GM18520 (cell line): ENCODE measurements around the gene PAPPA.

ENCODE experiments used
- ATAC-seq: cut with Tn5 transposase; IDR thresholded peaks from one replicate; pipeline ENCODE4 v1.9.1; 2021; ENCODE audit not compliant: unreplicated experiment

Gene PAPPA

DNA sequence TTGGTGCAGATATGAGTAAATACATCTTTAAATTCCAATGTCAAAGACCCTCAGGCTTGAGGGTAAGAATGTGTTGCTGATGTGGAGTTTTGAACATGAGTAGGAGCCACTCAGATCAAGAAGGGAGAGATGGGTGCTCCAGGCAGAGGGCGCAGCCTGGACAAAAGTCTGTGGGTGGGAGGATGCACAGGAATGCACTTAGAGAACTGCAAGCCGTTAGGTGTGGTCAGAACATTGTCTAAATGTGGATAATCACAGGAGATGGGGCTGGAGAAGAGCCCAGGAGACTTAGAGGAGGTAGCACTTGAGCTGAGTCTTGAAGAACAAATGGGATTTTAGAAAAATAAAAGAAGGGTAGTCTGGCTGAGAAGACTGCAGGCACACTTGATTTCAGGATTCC is 255.5 kb downstream of the PAPPA start:
- no peak for ATAC-seq

DNA sequence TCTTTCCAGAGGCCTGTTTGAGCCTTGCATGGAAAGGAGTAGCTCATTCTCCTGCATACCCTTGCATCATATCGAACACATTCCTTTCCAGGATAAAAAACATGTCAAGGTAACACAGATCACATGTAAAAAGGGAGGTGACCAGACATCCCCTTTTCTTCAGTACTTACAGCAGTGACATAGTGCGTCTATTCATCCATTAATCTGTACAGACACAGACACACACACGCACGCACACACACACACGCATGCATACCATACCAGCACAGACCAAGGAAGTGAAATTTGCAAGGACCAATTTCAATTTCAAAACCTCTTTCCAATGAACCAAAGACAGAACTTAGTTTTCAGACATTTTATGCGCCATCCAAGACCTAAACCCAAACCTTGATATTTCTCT is 256.0 kb downstream of the PAPPA start:
- no peak for ATAC-seq

DNA sequence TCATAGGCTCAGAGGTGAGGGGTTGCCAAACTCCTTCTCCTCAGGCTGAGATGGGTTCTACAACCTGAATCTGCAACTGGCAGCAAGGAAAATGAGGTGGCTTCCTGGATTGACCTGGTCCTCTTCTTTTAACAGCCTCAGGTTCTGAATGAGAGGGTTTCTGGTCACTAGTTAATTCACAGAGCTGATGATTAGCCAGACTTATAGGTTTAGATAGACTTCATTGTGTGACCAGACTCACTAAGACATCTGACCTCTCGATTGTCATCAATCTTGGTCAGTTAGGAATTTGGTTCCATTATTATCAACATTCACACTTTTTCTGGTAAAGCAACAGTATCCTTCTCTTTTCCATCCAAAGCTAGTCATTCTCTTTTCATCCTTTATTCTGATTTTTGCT is 257.9 kb downstream of the PAPPA start:
- ATAC-seq, result no peak

DNA sequence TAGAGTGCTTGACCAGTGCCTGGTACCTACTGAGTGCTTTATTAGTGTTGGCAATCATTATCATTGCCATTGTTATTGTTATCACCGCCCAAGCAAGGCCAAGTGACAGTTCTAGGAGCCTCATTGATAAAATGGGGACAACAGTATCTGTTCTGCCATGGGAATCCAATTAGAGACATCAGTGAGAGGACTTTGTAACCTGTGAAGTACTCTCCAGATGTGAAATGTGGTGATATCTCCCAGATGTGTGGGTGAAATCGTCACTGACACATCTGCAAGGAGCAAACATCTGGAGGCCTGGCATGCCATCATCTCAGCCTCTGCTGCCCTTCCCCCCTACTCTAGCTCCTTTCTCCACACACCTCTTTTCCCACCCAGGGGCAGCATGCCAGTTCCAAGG is 260.8 kb downstream of the PAPPA start:
- no peak for ATAC-seq

DNA sequence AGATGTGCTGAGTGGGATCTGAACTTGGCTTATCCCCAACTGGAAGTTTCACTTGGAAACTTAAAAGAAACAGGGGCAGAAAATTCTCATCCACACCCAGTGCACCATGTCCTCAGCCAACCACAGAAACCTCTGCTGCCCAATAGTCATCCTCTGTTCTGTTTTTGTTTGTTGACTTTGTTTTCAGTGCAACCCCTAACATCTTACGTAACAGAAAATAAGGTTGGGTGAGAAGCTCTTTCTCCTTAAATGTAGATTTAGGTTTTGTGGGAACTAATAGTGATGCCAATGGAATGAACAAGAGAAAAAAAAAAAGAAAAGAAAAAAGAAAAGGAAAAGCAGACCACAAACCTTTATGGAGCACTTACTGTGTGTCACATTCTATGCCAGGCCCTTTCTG is 262.8 kb downstream of the PAPPA start:
- no peak for ATAC-seq

DNA sequence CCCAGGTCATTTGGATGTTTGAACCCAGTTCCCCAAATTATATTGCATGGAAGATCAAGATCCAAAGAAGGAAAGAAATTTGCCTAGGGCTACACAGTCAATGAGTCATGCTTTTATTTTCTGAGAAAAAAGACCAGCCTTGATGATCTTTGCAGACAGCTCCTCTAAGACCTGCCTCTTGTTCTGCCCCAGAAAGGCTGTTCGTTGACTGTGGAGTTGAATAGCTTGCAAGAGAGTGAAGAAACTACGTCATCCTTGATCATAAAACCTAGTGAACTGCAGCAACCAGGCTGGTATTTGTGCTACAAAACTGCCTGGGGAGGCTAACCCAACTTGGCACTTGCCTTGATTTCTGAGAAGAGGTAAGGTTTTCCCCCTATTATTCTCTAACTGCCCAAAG is 263.9 kb downstream of the PAPPA start:
- no peak for ATAC-seq

DNA sequence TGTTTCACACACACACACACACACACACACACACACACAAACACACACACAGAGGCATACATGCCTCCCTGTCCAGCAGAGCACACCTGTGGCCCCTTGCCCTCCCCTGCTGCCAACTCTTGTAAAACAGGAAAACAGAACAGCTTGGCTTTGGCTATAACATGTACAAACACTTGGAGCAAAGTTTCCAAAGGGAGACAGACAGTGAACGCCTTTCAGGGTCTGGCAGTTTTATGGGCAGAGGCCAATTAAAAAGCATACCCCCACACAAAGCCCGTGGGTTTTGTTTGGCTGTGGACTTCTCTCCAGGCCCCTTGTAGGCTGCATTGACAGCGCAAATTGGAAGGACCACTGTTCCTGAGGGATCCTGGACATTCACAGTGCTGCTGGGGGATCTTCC is 265.6 kb downstream of the PAPPA start:
- no peak for ATAC-seq

DNA sequence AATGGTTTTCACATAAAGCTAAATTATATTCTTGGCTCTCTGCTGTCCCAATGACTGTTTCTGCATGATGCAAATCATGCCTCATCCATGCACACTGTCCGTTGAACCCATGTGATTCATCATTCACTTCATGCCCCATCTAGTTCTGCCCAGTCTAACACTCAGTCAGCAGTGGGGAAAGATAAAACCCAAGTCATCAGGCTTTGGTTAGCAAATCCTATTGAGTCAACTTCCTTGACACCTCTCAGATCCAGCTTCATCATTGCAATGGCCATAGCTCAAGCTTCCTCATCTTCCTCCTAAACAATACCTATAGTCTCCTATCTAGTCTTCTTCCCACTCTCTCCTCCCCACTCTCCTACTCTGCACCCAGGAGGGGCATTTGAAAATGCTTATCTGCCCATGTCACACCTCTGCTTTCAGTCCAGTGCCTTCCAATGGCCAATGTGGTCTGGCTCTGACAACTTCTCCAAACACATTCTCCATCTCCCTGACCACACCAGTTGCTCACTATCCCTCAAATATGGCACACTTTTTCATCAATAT is 267.5 kb downstream of the PAPPA start:
- no peak for ATAC-seq

DNA sequence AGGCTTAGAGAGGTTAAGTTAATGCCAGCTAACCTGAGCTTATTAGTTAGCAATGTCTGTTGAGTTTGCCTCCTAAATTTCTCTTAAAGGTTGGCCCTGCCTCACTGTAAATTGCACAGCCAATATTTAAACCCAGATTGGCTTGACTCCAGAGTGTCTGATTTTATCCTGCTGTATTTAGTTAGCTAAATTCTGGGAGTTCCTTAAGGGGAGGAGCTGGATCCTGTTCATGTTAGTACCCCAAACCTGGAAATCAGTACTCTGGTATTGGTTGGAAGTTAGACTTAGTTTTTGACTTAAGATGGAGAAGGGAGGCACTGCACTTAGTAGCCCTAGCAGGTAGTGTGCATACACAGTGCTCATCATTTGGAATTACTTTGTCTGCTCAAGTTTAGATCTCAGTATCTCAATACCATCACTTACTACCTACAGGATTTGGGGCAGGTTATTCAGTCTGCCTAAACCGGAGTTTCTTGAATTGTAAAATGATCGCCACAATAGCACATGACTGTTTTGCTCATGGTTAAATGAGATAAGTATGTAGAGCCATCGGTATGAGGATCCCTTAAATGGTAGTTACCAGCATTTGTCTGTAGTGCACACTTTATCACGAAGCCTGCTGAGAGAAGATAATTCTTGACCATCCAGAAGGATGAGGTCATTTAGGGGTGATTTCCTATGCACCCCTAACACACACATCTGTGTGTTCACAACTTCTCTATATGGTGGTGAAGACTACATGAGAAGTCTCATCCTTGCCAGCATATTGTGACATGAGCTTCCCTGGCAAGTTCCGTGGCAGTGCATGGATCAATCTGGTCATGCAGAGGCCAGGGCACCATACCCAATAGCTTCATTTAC is 268.8 kb downstream of the PAPPA start:
- ATAC-seq, result no peak

DNA sequence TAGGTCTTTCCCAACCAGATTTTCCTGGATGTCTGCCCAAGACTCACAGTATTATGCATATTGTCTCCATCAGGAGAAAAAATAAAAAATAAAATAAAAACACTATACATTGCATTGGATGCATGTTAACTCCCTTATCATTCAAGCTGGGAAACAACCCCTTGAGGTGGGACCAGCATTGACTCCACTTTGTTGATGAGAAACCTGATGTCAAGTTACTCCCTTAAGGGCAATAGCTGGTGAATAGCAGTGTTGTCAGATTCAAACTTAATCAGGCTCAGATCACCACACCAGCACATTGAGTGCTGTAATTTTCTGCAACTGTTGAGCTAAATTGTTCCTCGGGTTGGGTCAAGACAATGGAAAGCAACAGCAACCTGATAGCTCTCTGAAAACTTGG is 269.6 kb downstream of the PAPPA start:
- no peak for ATAC-seq

DNA sequence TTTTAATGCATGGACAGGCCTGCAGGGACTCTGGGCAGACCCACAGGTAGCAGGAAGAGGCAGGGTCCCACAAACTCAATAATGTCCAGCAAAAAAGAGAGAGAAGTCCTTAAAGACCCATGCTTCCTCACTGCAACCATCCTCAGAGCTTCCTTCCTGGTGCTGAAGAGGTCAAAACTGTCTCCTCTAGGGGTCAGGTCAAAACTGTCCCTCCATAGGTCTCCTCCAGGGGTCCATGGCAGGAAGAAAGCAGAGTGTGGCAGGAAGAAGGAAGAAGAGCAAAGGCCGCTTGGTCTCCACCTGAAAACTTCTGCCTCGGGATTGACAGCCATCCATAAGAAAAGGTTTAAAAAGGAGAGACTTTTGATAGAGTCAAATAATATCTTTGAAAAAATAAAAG is 271.7 kb downstream of the PAPPA start:
- no peak for ATAC-seq

DNA sequence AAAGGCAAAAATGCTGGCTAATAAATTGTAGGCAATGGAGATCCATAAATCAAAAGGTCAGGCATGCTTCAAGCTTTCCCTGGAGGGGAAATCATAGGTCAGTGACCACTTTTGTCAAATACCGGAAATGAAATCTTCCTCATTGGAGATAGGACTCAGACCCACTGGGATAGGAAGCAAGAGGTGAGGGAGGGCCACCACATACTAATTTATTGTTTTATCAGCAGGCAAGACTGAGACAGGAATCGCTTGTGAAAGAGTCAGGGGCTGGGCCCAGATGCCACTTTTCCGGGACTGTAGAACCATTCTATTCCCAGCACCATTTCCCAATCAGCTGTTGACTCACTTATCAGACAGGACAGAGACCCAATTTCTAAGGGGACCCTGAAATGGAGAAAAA is 277.3 kb downstream of the PAPPA start:
- ATAC-seq, result no peak

DNA sequence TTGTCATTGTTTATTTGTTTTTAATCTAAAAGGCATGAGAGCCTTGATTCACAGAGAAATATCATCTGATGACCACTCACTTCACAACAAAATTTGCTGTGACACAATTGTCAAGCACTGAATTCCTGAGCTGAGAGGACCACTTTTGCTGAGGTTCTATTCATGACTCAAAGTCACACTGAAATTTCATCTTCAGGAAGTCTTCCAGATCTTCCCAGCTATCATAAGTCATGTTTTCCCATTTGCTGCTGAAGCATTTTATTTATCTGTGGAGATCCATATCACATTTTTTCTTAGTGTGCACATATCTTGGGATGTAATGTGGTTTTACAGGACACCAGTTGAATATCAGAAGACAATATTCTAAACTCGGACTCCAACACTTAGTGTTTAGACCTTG is 278.5 kb downstream of the PAPPA start:
- ATAC-seq, result no peak

DNA sequence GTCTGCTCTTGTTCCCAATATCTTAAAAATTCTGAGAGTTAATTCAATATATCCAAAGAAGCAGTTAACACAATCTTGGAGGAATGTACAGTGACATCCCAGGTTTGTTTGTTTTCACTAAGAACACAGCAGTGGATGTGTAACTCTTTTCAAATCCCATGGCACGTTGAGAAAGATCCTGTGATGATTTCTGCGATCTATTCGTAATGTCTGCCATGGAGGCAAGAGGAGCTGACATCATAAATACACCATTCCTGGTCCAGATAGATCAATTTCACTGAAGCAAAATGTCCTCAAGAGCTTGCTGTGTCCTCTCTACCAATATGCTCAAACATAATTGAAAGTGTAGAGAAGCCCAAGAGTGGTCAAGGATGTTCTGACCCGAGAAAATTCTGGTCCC is 280.7 kb downstream of the PAPPA start:
- no peak for ATAC-seq

DNA sequence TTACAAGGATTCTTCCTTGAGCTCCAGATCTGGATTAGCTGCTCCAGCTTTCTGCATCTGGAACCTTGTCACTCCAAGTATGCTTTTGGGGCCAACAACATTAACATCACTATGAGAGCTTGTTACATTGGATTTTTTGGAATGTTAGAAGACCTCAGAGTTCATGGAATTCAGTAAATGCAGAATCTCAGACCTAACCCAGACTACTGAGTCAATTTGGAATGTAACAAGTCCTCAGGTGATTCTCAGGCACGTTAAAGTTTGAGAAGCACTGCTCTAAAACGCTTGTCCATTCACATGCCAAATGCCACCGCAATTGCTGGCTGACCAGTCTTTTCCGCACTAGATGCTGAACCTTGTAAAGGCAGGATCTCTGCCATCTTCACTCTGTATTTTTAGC is 282.1 kb downstream of the PAPPA start:
- no peak for ATAC-seq

DNA sequence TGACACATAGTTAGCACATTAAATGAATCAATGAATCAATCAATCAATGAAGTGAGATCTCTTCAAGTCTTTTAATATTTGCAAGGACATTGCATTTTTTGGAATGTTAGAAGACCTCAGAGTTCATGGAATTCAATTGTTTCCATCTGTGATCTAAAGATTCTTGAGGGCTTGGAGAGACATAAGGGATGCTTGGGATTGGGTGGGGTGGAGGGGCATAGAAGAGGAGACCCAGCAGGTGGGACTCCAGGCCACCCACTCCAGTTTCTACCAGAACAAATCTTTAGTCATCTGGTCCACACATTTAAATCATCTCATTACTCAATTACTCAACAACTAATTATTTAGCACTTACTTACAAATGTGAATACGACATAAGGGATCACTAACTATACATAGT is 282.5 kb downstream of the PAPPA start:
- ATAC-seq, result no peak

DNA sequence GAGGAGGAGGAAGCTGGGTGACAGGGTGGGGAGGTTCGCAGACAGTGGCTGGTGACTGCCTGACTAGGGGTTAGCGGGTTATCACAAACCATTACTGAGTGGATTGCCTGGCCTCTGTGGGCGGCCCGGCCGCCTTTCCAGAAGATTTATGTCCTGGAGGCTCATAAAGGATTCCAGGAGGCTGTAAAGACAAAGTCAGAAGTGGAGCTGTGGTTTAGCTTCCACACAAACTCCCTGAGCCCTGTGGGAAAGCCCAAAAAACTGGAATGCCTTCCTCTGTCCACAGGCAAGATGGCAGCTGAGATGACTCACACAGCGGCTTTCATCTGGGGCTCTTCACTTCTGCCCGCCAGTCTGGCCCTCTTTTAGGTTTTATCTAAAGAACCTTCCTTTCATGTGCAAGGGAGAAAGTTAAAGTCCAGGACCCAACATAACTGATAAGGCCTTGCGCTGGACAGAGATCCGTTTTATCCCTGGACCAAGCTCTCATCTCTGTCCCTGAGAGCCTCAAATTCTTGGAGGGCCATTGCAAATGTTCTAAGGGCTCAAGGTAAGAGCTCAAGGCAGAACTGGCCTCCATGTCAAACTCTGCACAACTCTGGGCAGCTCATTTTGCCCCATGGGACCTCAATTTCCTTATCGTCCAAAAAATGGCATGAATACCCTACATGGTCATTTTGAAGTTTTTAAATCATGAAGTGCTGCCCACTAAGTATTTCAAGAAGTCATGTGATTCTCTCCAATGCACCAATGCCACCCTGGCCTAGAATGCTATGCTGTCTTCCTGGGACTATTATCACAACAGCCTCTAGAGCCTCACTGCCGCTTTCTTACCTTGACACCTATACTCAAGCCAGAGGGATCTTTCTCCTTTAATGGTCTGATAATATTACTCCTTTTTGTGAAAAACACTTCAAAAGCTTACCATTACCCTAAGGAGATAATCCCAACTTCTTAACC is 284.1 kb downstream of the PAPPA start:
- no peak for ATAC-seq

DNA sequence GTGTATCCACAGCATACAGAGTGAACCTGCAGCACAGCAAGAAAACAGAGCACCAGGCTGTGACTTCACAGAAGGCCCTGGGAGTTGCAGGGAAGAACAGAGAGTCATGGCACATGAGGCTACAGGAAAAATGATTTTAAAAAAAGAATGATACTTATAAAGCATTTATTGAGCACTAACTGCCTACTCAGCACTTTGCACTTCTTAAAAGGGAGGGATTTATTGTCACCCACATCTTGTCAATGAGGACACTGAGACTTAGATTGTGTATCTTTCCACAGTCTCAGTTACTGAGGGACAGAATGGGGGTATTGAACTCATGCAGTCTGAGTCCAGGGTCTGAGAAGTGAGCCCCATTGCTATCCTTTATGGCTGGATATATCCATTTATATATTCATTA is 288.9 kb downstream of the PAPPA start:
- no peak for ATAC-seq

DNA sequence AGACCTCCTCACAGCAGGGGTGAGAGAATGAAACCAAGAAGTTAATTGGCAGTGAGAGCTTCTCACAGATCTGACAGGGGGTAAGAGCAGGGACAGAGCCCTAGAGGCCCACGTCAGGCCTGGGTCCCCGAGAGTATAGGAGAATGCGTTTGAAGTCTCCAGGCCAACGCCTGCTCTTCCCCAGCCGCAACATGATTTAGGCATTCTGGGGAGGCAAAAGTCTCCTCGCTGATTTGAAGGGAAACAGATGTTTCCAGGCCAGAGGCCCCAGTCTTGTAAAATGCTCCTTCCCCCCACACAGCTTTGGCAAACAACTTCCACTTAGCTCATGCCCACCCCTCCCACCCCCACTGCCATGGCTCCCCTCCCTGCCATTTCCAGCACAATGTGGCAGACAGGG is 294.3 kb downstream of the PAPPA start:
- no peak for ATAC-seq

DNA sequence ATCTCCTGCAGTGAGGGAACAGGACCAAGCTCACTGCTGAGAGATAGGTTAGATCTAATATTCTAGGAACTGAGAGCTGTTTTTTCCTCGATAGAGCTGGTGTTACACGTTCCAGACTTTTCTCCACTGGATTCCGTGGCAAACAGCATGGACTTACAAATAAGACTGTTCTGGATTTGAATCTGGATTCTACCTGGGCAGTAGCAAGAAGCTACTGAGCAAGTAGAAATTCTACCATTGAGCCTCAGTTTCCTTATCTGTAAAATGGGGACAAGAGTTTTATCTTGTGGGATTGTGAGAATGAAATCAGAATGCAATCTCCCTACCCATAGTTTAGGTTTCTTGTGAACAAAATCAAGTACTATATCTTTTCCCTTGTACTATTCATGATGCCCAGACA is 294.8 kb downstream of the PAPPA start:
- no peak for ATAC-seq

DNA sequence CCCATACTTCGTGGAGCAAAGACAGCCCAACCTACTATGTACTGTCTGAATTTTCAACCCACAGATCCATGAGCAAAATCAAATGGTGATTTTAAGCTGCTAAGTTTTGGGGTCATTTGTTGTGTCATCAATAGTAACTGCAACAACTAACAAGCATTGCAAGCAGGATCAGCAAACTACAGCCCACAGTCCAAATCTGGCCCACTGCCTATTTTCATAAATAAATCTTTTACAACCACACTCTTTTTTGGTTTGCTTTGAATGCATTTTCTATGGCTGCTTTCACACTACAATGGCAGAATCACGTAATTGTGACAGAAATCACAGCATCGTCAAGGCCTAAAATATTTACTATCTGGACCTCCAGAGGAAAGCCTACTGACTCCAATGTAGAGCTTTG is 296.4 kb downstream of the PAPPA start:
- ATAC-seq, result no peak
